Spleen (tissue), 7 donors: ENCODE measurements around the gene FAM168B.

Source experiments
- POLR2A ChIP-seq, 3 donors: fragments of 450-650 bp; IDR thresholded peaks; one replicate each; pipeline ENCODE4 v1.5.1; 2017; ENCODE audit warnings: antibody characterized with exemption in 3 of 3, mild to moderate bottlenecking in 1 of 3
- POLR2AphosphoS5 ChIP-seq, 3 donors: sonication (generic); formaldehyde crosslinking; IDR thresholded peaks; one replicate each; pipeline ENCODE4 v1.5.1; 2017; ENCODE audit warnings: antibody characterized with exemption in 3 of 3
- TF ChIP-seq, protein P1 (sequence below), 11 experiments: fragments of 200-600 bp in 7 of 11; fragments of 450-650 bp in 4 of 11; sonication (generic) in 4 of 11; IDR thresholded peaks in 8 of 11; conservative IDR thresholded peaks in 3 of 11; 1 replicate in 7 of 11; 2 replicates in 4 of 11; pipeline versions ENCODE4 v1.4.0 to v1.8.0; 2016 to 2021; ENCODE audit warnings: antibody characterized with exemption in 11 of 11, inconsistent platforms in 4 of 11, mild to moderate bottlenecking in 1 of 11
- donor health status: DM: no; HTN: no; CAD: no; lungs with moderate emphysema.
- donor health status: DM: no; HTN: no; CAD: no.
- donor health status: DM: no; HTN: no; CAD: no.

DNA sequence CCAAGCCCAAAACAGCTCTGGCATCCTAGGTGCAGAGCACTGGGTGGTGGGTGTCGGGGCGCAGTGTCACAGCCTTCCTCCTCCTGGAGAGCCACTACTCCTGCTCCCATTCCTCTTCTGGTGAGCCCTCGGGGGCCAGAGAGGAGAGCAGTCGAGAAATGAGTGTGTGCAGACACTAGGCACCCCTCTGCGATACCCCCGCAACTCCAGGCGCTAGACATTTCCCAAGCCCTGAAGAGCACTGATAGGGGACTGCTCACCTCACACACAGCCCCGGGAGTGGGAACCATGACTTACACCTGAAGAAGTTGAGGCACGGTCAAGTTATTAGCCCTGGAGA lies 54.2 kb downstream of the FAM168B start:
- TF ChIP-seq, protein P1, sequence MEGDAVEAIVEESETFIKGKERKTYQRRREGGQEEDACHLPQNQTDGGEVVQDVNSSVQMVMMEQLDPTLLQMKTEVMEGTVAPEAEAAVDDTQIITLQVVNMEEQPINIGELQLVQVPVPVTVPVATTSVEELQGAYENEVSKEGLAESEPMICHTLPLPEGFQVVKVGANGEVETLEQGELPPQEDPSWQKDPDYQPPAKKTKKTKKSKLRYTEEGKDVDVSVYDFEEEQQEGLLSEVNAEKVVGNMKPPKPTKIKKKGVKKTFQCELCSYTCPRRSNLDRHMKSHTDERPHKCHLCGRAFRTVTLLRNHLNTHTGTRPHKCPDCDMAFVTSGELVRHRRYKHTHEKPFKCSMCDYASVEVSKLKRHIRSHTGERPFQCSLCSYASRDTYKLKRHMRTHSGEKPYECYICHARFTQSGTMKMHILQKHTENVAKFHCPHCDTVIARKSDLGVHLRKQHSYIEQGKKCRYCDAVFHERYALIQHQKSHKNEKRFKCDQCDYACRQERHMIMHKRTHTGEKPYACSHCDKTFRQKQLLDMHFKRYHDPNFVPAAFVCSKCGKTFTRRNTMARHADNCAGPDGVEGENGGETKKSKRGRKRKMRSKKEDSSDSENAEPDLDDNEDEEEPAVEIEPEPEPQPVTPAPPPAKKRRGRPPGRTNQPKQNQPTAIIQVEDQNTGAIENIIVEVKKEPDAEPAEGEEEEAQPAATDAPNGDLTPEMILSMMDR (IDR thresholded peaks at IDR 0.05 in 8 of 11, conservative IDR thresholded peaks at IDR 0.05 in 3 of 11), result no peak
- TF ChIP-seq POLR2A (IDR thresholded peaks at IDR 0.05), result no peak
- TF ChIP-seq POLR2AphosphoS5 (IDR thresholded peaks at IDR 0.05), result no peak
